ENCODE measurements around the gene SESN3.
"Not testable (repeated sequence)": the region's sequence is repeated elsewhere in the genome, so short reads cannot be mapped to it uniquely, and the experiment has no call there.

SESN3 gene

GRCh38 chr11:95138448-95138847 lies 92.6 kb downstream of the SESN3 start:
- no peaks in the 10 kb centered on the region for H3K36me3 ChIP-seq (ENCODE audit: insufficient read depth, low read length)
- H3K4me3 ChIP-seq (ENCODE audit: low read depth in 1 of 2, low read length in 2 of 2): no peak overlapping the region
- H2AFZ ChIP-seq (ENCODE audit: low read depth, low read length): no peak overlapping the region
- no peaks in the 10 kb centered on the region for H4K20me1 ChIP-seq (ENCODE audit: insufficient read depth, low read length)
- H3K27me3 ChIP-seq (ENCODE audit: insufficient read depth, low read length, poor library complexity): no peaks in the 10 kb centered on the region
- H3K4me2 ChIP-seq (ENCODE audit: insufficient read depth, low read length): no peak overlapping the region
- no peaks in the 10 kb centered on the region for H3K4me1 ChIP-seq (ENCODE audit: insufficient read depth, low read length)
- DNase-seq (no peak), ATAC-seq (ENCODE audit: insufficient read depth, low read depth) (peak; percentile 48; the same call in 1 of the 3 replicates)
- H3K9ac ChIP-seq (ENCODE audit: low read depth, low read length): no peak overlapping the region
- no peaks in the 10 kb centered on the region for H3K9me3 ChIP-seq (ENCODE audit: insufficient read depth, low read length, severe bottlenecking)
- H3K79me2 ChIP-seq (ENCODE audit: insufficient read depth, low read length): no peaks in the 10 kb centered on the region
- H3K27ac ChIP-seq (ENCODE audit: low read length): no peak overlapping the region
- TF ChIP-seq EZH2 (IDR thresholded peaks at IDR 0.05; ENCODE audit: borderline replicate concordance, low read depth, low read length, severe bottlenecking) (no peak), CTCF (IDR thresholded peaks at IDR 0.05; ENCODE audit: borderline replicate concordance, extremely low read depth, low read length, poor library complexity, severe bottlenecking) (peak; percentile 11)

- TF ChIP-seq CTCF (IDR thresholded peaks at IDR 0.05; ENCODE audit: borderline replicate concordance, extremely low read depth, low read length, poor library complexity, severe bottlenecking): no peak
- no peak for TF ChIP-seq EZH2 (IDR thresholded peaks at IDR 0.05; ENCODE audit: borderline replicate concordance, low read depth, low read length, severe bottlenecking)
- Histone ChIP-seq H3K4me3 (ENCODE audit: low read depth in 1 of 2, low read length in 2 of 2) (no peak overlapping the region), H3K27me3 (ENCODE audit: insufficient read depth, low read length, poor library complexity) (no peaks in the 10 kb centered on the region), H3K36me3 (ENCODE audit: insufficient read depth, low read length) (no peaks in the 10 kb centered on the region), H3K79me2 (ENCODE audit: insufficient read depth, low read length) (no peaks in the 10 kb centered on the region), H4K20me1 (ENCODE audit: insufficient read depth, low read length) (no peaks in the 10 kb centered on the region), H2AFZ (ENCODE audit: low read depth, low read length) (no peak overlapping the region), H3K27ac (ENCODE audit: low read length) (no peak overlapping the region), H3K4me1 (ENCODE audit: insufficient read depth, low read length) (no peaks in the 10 kb centered on the region), H3K9me3 (ENCODE audit: insufficient read depth, low read length, severe bottlenecking) (no peaks in the 10 kb centered on the region), H3K4me2 (ENCODE audit: insufficient read depth, low read length) (no peak overlapping the region), H3K9ac (ENCODE audit: low read depth, low read length) (no peak overlapping the region)
- DNase-seq (no peak), ATAC-seq (ENCODE audit: insufficient read depth, low read depth) (no peak)
Observed at GRCh38 chr11:95137299-95137698, 93.7 kb downstream of the SESN3 start.

- H3K4me3 ChIP-seq (ENCODE audit: low read depth in 1 of 2, low read length in 2 of 2); H2AFZ ChIP-seq (ENCODE audit: low read depth, low read length); H3K27me3 ChIP-seq (ENCODE audit: insufficient read depth, low read length, poor library complexity); DNase-seq; ATAC-seq (ENCODE audit: insufficient read depth, low read depth); H3K36me3 ChIP-seq (ENCODE audit: insufficient read depth, low read length); H3K27ac ChIP-seq (ENCODE audit: low read length); H4K20me1 ChIP-seq (ENCODE audit: insufficient read depth, low read length); H3K4me1 ChIP-seq (ENCODE audit: insufficient read depth, low read length); H3K9me3 ChIP-seq (ENCODE audit: insufficient read depth, low read length, severe bottlenecking); H3K4me2 ChIP-seq (ENCODE audit: insufficient read depth, low read length); H3K79me2 ChIP-seq (ENCODE audit: insufficient read depth, low read length); H3K9ac ChIP-seq (ENCODE audit: low read depth, low read length): not testable (repeated sequence)
Observed at GRCh38 chr11:95136747-95137146, 94.3 kb downstream of the SESN3 start.

- no peak for TF ChIP-seq EZH2 (IDR thresholded peaks at IDR 0.05; ENCODE audit: borderline replicate concordance, low read depth, low read length, severe bottlenecking)
- TF ChIP-seq CTCF (IDR thresholded peaks at IDR 0.05; ENCODE audit: borderline replicate concordance, extremely low read depth, low read length, poor library complexity, severe bottlenecking): no peak
- no peak overlapping the region for H3K4me2 ChIP-seq (ENCODE audit: insufficient read depth, low read length)
- no peak for DNase-seq
- H2AFZ ChIP-seq (ENCODE audit: low read depth, low read length): no peak overlapping the region
- no peak overlapping the region for H3K4me3 ChIP-seq (ENCODE audit: low read depth in 1 of 2, low read length in 2 of 2)
- no peak overlapping the region for H3K27ac ChIP-seq (ENCODE audit: low read length)
- H4K20me1 ChIP-seq (ENCODE audit: insufficient read depth, low read length): no peaks in the 10 kb centered on the region
- no peaks in the 10 kb centered on the region for H3K27me3 ChIP-seq (ENCODE audit: insufficient read depth, low read length, poor library complexity)
- H3K9ac ChIP-seq (ENCODE audit: low read depth, low read length): no peak overlapping the region
- H3K4me1 ChIP-seq (ENCODE audit: insufficient read depth, low read length): no peaks in the 10 kb centered on the region
- H3K79me2 ChIP-seq (ENCODE audit: insufficient read depth, low read length): no peaks in the 10 kb centered on the region
- no peak for ATAC-seq (ENCODE audit: insufficient read depth, low read depth)
- H3K36me3 ChIP-seq (ENCODE audit: insufficient read depth, low read length): no peaks in the 10 kb centered on the region
- H3K9me3 ChIP-seq (ENCODE audit: insufficient read depth, low read length, severe bottlenecking): no peaks in the 10 kb centered on the region
Observed at GRCh38 chr11:95135880-95136279, 95.1 kb downstream of the SESN3 start.
